ENCODE data around the gene PPP2R2C.

GRCh38 chr4:6345866-6346265, 126.5 kb downstream of the PPP2R2C start:
- TF ChIP-seq CTCF (conservative IDR thresholded peaks at IDR 0.05; ENCODE audit: low read length) = no peak
- no peak for TF ChIP-seq EZH2phosphoT487 (IDR thresholded peaks at IDR 0.05; ENCODE audit: borderline replicate concordance)
